Spleen (tissue), 11 donors: ENCODE results near the gene CASP12. TPM values are rescaled to one million over a fixed set of nuclear protein-coding genes. Genes with fewer than 3 reads are reported as not detected.

Source experiments
- DNase-seq: peaks from one replicate; pipeline ENCODE4 v3.0.0-alpha.2; 2020
- H3K27ac ChIP-seq, 8 donors: fragments of 200-600 bp; sonication (generic) in 7 of 8; 1 replicate in 4 of 8; 2 replicates in 4 of 8; pipeline versions ENCODE4 v1.5.0 to v1.8.0; 2016 to 2021; ENCODE audit warnings: inconsistent platforms in 4 of 8, mild to moderate bottlenecking in 4 of 8, moderate library complexity in 1 of 8
- H3K27me3 ChIP-seq, 7 donors: fragments of 200-600 bp; sonication (generic) in 6 of 7; replicated peaks in 1 of 7; 1 replicate in 4 of 7; 2 replicates in 3 of 7; pipeline versions ENCODE4 v1.5.0 to v1.8.0; 2016 to 2021; ENCODE audit warnings: inconsistent platforms in 3 of 7, mild to moderate bottlenecking in 1 of 7
- H3K36me3 ChIP-seq, 6 donors: fragments of 200-600 bp; sonication (generic) in 5 of 6; 1 replicate in 4 of 6; 2 replicates in 2 of 6; pipeline versions ENCODE4 v1.5.0 to v1.8.0; 2016 to 2021; ENCODE audit warnings: inconsistent platforms in 2 of 6
- H3K4me1 ChIP-seq, 6 donors: fragments of 200-600 bp; sonication (generic) in 5 of 6; 1 replicate in 3 of 6; 2 replicates in 3 of 6; pipeline versions ENCODE4 v1.5.0 to v1.8.0; 2016 to 2021; ENCODE audit warnings: inconsistent platforms in 3 of 6
- H3K4me3 ChIP-seq, 8 donors: fragments of 200-600 bp; sonication (generic) in 7 of 8; 1 replicate in 4 of 8; 2 replicates in 4 of 8; pipeline versions ENCODE4 v1.5.0 to v1.8.0; 2016 to 2021; ENCODE audit warnings: inconsistent platforms in 4 of 8, mild to moderate bottlenecking in 4 of 8, moderate library complexity in 2 of 8
- H3K9me3 ChIP-seq, 8 donors: fragments of 200-600 bp; sonication (generic) in 7 of 8; 1 replicate in 4 of 8; 2 replicates in 4 of 8; pipeline versions ENCODE4 v1.5.0 to v1.8.0; 2016 to 2021; ENCODE audit warnings: inconsistent platforms in 4 of 8
- POLR2A ChIP-seq, 3 donors: fragments of 450-650 bp; IDR thresholded peaks; one replicate each; pipeline ENCODE4 v1.5.1; 2017; ENCODE audit warnings: antibody characterized with exemption in 3 of 3, mild to moderate bottlenecking in 1 of 3
- POLR2AphosphoS5 ChIP-seq, 3 donors: sonication (generic); formaldehyde crosslinking; IDR thresholded peaks; one replicate each; pipeline ENCODE4 v1.5.1; 2017; ENCODE audit warnings: antibody characterized with exemption in 3 of 3
- WGBS, 5 donors: extraction: QIAGEN DNeasy Blood & Tissue Kit in 3 of 5; methylation state at CpG; one replicate each; pipeline versions ENCODE4 v1.1.5 to v1.1.7; 2013 to 2018; 5-methylcytosine and 5-hydroxymethylcytosine counted together
- intact Hi-C: fragments of 100-400 bp; cut with DNase I; formaldehyde crosslinking; loops from one replicate; pipeline ENCODE4 v1.15.0; 2023; ENCODE audit warnings: low total_unique reads
- polyA plus RNA-seq, 3 donors: library from polyadenylated mRNA; stranded (reverse); fragments of 200-250 nt; gene quantifications; one replicate each; pipeline ENCODE4 v1.2.1, GENCODE V29; 2013
- total RNA-seq, 7 donors: library from RNA; depleted of rRNA in 3 of 7; stranded (reverse); fragments of >200 nt in 3 of 7; fragmentation: NEBNext Ultra II Directional in 4 of 7; extraction: Animal tissue kit (Norgen Biotek cat#: 25700) in 4 of 7; gene quantifications; one replicate each; pipeline versions ENCODE4 v1.1.0 to v1.2.1, GENCODE V29; 2016 to 2021
- TF ChIP-seq, protein P1 (sequence below), 11 experiments: fragments of 200-600 bp in 7 of 11; fragments of 450-650 bp in 4 of 11; sonication (generic) in 4 of 11; IDR thresholded peaks in 8 of 11; conservative IDR thresholded peaks in 3 of 11; 1 replicate in 7 of 11; 2 replicates in 4 of 11; pipeline versions ENCODE4 v1.4.0 to v1.8.0; 2016 to 2021; ENCODE audit warnings: antibody characterized with exemption in 11 of 11, inconsistent platforms in 4 of 11, mild to moderate bottlenecking in 1 of 11
- donor health status: healthy with polysubstance abuse.
- donor health status: DM: no; HTN: no; CAD: no; lungs with moderate emphysema.
- donor health status: DM: no; HTN: no; CAD: no.
- donor health status: Bipolar disorder and iron deficiency.
- donor health status: healthy.
- donor health status: DM: no; HTN: no; CAD: no.
- donor health status: DM: yes; HTN: yes; CAD: no.

CASP12 gene
- total and polyA plus RNA-seq, 10 donors = 0.14 to 0.54 (median 0.39) TPM; not detected in 4

DNA sequence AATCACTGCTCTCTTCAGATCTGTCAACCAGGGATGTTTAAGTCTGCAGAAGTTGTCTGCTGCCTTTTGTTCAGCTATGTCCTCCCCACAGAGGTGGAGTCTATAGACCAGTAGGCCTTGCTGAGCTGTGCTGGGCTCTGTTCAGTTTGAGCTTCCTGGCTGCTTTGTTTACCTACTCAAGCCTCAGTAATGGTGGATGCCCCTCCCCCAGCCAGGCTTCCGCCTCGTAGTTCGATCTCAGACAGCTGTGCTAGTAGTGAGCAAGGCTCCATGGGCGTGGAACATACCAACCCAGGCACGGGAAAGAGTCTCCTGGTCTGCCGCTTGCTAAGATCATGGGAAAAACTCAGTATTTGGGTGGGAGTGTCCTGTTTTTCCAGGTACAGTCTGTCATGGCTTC lies 27.6 kb upstream of the CASP12 start:
- Histone ChIP-seq H3K4me3 (no peak overlapping the region), H3K9me3 (peaks cover 0 to 30% (median 13%) of the 10 kb centered on the region in 8 donors), H3K4me1 (no peaks in the 10 kb centered on the region), H3K27ac (no peak overlapping the region), H3K27me3 (no peaks in the 10 kb centered on the region), H3K36me3 (no peaks in the 10 kb centered on the region)
- DNase-seq = no peak
- intact Hi-C loops = no loop called here
- TF ChIP-seq POLR2A (IDR thresholded peaks at IDR 0.05) (no peak), POLR2AphosphoS5 (IDR thresholded peaks at IDR 0.05) (no peak)
- TF ChIP-seq, protein P1, sequence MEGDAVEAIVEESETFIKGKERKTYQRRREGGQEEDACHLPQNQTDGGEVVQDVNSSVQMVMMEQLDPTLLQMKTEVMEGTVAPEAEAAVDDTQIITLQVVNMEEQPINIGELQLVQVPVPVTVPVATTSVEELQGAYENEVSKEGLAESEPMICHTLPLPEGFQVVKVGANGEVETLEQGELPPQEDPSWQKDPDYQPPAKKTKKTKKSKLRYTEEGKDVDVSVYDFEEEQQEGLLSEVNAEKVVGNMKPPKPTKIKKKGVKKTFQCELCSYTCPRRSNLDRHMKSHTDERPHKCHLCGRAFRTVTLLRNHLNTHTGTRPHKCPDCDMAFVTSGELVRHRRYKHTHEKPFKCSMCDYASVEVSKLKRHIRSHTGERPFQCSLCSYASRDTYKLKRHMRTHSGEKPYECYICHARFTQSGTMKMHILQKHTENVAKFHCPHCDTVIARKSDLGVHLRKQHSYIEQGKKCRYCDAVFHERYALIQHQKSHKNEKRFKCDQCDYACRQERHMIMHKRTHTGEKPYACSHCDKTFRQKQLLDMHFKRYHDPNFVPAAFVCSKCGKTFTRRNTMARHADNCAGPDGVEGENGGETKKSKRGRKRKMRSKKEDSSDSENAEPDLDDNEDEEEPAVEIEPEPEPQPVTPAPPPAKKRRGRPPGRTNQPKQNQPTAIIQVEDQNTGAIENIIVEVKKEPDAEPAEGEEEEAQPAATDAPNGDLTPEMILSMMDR (IDR thresholded peaks at IDR 0.05 in 8 of 11, conservative IDR thresholded peaks at IDR 0.05 in 3 of 11) = no peak
- 92 to 97% (median 94%) methylated on average over 3 to 6 of the region's 6 CpGs for WGBS, 5 donors

DNA sequence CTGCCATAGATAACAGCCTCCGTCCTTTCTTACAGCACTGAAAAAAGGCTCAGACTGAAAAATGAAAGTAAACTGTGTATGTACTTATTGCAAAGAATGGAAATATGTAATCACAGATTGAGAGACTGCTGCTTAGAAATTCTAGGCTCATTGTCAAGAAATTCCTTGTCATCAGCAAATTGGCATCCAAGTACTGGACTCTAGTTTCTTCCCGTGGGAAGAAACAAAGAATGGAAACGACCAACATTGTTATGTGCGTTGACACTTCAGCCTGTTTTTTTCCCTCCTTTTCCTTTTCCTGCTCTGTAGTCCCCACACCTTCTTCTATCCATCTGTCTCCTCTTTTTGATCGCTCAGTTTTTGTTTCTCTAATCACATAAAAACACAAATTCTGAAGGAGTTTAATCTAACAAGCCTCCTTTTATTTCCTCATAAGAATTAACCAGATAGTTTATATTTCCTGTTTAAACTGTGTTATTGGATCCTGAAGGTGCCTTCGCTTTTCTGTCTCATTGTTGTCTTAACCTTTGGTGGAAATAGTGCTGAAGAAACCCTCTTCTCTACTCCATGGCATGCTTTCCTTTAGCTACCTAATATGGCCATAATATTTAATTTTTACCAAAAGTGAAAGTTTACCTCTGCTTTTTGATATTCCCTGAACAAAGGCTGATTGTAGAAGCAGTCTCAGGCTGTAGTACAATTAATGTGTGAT lies 20.0 kb upstream of the CASP12 start:
- H3K27ac ChIP-seq = peak overlapping the region; percentile 45 to 83 (median 74)
- H3K4me3 ChIP-seq = peak overlapping the region; percentile 16 to 63 (median 32)
- DNase-seq = no peak
- no peaks in the 10 kb centered on the region for H3K36me3 ChIP-seq
- peaks cover 0 to 7% (median 0%) of the 10 kb centered on the region in 8 donors for H3K9me3 ChIP-seq
- H3K27me3 ChIP-seq = no peaks in the 10 kb centered on the region
- WGBS, 5 donors = 15 to 32% (median 23%) methylated on average over 6 of the region's 6 CpGs
- TF ChIP-seq POLR2A (IDR thresholded peaks at IDR 0.05) (no peak), POLR2AphosphoS5 (IDR thresholded peaks at IDR 0.05) (no peak)
- TF ChIP-seq, protein P1 (IDR thresholded peaks at IDR 0.05 in 8 of 11, conservative IDR thresholded peaks at IDR 0.05 in 3 of 11) = no peak
- intact Hi-C loops = no loop called here
- H3K4me1 ChIP-seq = peaks cover 0 to 63% (median 17%) of the 10 kb centered on the region in 6 donors

- DNase-seq = no peak
- WGBS, 5 donors = 35 to 44% (median 38%) methylated on average over 4 of the region's 4 CpGs
- TF ChIP-seq POLR2AphosphoS5 (IDR thresholded peaks at IDR 0.05) = no peak
- TF ChIP-seq, protein P1 (IDR thresholded peaks at IDR 0.05 in 8 of 11, conservative IDR thresholded peaks at IDR 0.05 in 3 of 11) = no peak
- no peak for TF ChIP-seq POLR2A (IDR thresholded peaks at IDR 0.05)
Measured at GRCh38 chr11:104917271-104918112, 19.2 kb upstream of the CASP12 start.

DNA sequence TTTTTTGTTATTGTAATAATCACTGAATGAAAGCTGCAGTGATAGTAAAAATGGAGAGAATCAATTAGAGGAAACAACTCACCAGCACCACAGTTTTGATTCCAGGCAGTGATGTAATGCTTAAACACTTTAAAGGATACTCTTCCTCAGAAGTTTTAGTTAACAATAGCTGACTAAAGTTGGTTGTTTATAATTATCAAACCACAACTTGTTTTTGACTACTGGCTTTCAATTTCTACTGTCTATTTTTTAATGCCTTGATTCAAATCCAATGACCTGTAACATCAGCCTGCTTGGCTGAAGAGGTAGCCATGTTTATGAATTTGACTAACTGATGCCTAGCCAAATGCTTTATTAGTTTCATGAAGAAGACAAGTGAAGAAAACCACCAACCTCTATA lies 18.2 kb upstream of the CASP12 start:
- intact Hi-C loops = no loop called here
- no peak for DNase-seq
- TF ChIP-seq POLR2AphosphoS5 (IDR thresholded peaks at IDR 0.05) (no peak), POLR2A (IDR thresholded peaks at IDR 0.05) (no peak)
- TF ChIP-seq, protein P1 (IDR thresholded peaks at IDR 0.05 in 8 of 11, conservative IDR thresholded peaks at IDR 0.05 in 3 of 11) = no peak
- peaks cover 0 to 78% (median 17%) of the 10 kb centered on the region in 6 donors for H3K4me1 ChIP-seq
- no peaks in the 10 kb centered on the region for H3K36me3 ChIP-seq
- peak overlapping the region in 4 of 8 donors; percentile 32 to 63 (median 38) for H3K4me3 ChIP-seq
- peaks cover 0 to 7% (median 0%) of the 10 kb centered on the region in 8 donors for H3K9me3 ChIP-seq
- H3K27me3 ChIP-seq = no peaks in the 10 kb centered on the region
- H3K27ac ChIP-seq = peak overlapping the region; percentile 45 to 83 (median 70)

More at GRCh38 chr11:104917271-104918112, 19.2 kb upstream of the CASP12 start:
- peak overlapping the region; percentile 45 to 83 (median 74) for H3K27ac ChIP-seq
- H3K4me3 ChIP-seq = peak overlapping the region; percentile 16 to 63 (median 32)
- peaks cover 0 to 71% (median 17%) of the 10 kb centered on the region in 6 donors for H3K4me1 ChIP-seq
- intact Hi-C loops = no loop called here
- peaks cover 0 to 7% (median 0%) of the 10 kb centered on the region in 8 donors for H3K9me3 ChIP-seq
- H3K27me3 ChIP-seq = no peaks in the 10 kb centered on the region
- H3K36me3 ChIP-seq = no peaks in the 10 kb centered on the region
